Right renal pelvis (tissue), 4 donors: Measurements from ENCODE around the gene TTC22. TPM values are rescaled to one million over a fixed set of nuclear protein-coding genes. Genes with fewer than 3 reads are reported as not detected.

ENCODE experiments used
- DNase-seq, 4 donors: peaks; one replicate each; pipeline ENCODE4 v3.0.0-alpha.2; 2013; ENCODE audit warnings: low read depth in 4 of 4, low spot score in 3 of 4, missing footprints in 1 of 4
- polyA plus RNA-seq, 4 donors: library from polyadenylated mRNA; unstranded; fragments of 120-200 nt; gene quantifications; one replicate each; pipeline ENCODE4 v1.2.1, GENCODE V29; 2013; ENCODE audit not compliant: insufficient read length in 4 of 4

The TTC22 gene
- polyA plus RNA-seq, 4 donors = 5.0 to 7.0 (median 6.7) TPM

DNA sequence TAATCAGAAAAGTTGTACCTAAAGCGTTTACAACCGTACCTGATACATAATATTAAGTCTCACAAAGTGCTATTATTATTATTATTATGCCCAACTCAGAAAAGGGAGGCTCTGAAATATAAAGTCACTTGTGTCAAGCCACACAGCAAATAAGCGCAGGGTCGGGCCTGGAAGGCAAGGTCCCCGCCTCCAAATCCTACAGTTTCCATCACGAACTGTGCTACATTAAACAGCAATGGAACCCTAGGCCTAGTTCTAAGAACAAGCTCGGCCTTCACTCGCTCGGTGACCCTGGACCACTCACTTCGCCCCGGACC lies 37.3 kb downstream of the TTC22 start:
- DNase-seq = no peak

DNA sequence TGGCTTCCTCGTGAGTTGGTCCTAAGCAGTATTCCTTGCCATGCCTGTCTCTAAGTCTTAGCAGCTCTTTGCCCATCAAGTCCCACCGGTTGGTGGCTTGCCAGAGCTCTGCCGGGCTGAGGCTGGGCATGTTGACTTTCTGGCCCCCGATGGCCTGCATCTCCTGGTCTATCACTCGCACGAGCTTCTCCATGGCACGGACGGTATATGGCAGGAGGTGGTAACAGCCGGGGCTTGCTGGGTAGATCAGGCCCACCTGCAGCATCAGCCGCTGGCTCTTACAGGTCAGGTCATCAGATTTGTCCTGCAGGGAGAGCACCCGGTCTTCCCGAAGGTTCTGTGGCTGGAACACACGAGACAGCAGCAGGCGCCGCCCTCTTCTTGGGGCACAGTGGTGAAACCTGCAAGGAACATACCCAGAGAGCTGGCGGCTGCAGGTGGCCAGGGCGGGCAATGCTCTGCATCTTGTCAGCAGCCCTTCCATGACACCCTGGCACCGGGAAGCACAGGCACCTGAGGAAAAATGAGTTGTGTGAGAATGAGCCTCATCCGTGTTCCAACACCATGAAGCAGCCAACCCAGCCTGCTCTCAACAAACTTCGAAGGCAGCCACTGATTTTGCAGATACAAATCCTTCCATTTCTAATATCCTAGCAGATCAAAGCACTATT lies 42.3 kb downstream of the TTC22 start:
- DNase-seq = no peak

DNA sequence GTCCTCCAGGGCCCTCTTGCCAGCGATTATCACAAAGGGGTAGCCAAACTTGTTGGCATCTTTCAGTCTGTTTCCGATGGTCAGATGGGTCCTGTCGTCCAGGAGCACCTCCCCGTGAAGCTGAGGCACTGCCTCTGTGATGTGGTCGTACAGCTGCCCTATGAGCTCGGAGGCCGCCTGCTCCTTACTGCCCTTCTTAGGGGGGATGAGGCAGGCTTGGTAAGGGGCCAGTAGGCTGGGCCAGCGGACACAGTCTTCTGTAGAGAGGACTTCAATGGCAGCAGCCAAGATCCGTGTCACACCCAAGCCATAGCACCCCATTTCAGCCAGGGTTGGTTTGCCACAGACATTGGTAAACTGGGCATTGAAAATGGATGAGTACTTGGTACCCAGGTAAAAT lies 43.3 kb downstream of the TTC22 start:
- no peak for DNase-seq

DNA sequence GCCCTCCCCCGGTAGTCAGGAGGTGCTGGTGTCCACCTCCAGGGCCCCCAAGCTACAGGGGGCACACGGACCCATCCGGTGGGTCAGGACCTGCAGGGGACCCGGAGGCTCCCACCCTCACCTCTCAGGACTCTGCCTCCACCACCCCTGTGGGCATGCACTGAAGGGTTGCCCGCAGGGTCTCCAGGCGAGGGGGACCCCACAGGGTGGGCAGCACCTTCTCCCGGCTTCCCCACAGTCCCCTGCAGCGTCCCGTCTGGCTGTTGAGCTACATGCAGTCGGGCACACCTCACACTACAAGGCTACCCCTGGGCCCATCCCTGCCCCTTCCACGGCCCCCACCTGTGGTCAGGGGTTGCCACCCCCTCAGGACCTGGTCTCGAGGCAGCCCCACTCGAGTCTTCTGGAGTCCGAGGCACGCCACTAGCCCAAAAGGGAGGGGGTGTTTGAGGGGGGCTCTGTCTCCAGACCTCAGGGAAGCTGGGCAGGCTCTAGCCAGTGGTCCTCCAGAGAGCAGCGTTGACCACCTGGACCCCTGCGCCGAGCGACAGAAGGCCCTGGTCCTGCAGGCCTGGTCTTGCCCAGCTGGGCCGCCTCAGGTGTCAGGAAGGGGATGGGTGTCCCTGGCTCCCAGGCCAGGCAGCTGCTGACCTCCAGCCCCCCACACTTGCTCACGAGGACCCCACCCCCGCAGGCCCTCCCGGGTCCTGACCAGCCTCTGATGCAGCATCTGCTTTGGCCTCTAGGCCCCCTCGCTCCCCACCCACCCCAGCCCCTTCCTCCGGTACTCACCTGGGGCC lies 46.4 kb downstream of the TTC22 start:
- DNase-seq = no peak

DNA sequence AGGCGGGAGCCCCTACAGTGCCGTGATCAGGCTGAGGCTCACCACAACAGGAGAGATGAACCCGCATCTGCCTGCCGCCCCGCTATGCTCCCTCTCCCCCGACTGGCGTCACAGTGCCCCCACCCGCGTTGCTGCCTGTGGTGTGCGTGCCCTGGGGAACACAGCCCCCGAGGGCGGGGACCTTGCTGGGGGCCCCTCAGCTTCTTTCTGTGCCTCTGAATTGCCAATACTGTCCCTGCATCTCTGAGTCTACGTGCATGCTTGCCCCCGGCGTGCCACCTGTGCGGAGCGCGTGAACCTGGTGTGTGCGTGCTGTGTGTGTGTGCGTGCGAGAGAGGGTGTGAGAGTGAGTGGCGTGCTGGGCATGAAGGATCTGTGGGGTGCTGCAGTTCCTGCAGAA lies 47.1 kb downstream of the TTC22 start:
- no peak for DNase-seq

DNA sequence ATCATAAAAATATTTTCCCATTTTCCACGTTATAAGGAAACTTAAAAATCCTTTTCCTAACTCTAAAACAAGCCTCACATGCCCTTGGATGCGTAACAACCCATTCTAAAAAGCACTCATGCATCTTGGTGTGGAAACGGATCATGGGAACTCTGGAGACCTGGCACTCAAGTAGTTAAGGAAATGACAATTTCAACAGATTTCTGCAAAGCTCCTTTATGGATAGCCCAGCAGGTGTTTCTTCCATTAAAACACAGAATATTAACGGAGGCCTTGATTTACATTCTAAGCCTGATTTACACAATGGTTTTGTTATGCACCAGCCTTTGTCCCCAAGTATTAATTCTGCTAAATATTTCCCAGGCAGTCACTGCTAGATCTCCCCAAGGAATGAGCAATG lies 49.7 kb downstream of the TTC22 start:
- no peak for DNase-seq

DNA sequence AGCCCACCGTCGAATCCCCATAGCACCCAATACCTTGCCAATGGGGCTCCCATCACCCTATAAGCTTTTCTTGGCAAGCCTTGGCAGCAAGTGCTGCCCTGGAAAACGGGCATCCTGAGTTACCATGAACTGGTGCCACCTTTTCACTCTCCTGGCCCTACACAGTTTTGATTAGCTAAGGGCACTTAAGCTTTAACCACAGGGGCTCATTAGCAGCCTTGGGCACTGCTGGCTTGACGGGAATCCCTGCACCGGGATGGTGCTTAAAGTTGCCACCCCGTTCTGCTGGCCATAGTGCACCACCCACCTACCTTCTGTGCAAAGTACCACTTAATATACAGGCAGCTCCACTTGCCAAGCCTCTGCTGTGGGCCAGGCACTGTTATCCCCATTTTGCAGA lies 50.5 kb downstream of the TTC22 start:
- no peak for DNase-seq

DNA sequence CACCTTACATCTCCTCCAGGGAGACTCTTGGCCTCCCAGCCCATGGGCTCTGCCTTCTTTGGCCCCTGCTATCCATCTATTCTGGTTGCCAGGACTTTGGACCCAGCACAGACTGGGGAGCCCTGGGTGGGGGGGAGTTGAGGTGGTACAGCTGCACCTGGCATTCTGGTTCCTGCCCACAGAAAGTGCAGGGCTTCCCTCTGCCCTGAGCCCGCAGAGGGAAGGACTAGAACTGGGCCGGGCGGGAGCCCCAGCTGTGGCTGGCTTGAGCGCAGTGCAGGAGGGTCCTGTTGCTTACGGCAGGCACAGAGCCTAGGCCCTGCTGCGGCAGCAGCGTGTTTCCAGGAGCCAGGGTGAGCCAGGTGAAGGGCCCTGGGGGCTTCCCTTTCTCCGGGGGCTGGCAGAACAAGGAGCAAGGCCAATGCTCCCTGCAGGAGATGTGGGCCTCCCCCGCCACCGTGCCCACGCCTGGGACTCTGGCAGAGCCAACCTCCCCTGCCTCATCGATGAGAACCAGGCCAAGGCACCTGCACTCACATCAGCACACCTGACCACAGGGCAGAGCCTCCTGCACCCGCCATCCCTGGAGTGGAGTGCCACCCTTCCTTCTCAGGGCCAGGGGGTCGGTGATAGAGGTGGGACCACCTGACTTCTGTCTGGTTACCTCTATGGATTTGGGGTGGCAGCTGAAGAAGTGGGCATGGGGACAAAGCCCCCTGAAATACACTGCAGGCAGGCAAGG lies 52.9 kb downstream of the TTC22 start:
- DNase-seq = no peak

DNA sequence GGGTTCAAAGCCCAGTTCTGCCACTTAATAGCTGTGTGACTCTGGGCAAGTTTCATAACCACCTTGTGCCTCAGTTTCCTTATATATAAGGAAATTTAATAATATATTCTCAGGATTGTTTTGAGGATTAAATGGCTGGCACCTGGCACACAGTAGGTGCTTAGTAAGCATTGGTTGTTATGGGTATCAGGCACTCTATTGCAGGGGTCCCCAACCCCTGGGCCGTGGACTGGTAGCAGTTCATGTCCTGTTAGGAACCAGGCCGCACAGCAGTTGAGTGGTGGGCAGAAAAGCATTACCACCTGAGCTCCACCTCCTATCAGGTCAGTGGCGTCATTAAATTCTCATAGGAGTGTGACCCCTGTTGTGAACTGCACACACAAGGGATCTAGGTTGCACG lies 55.3 kb downstream of the TTC22 start:
- DNase-seq = no peak

DNA sequence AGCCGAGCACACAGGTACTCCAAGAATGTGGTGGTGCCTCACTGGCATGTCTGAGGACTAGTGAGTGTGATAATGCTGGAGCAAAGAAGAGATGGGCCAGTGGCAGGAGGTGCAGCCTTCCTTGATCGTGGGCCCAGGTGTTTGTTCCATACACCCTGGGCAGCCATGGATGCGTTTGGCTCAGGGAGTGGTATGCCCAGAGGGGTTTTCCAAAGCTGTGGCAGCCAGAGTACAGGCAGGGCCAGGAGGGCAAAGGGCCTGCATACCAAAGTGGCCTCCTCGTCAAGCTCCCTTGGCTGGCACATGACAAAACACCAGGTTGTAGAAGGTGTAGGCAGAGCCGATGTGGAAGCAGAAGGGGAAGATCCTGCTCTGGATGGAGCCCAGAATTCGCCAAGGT lies 55.8 kb downstream of the TTC22 start:
- no peak for DNase-seq

DNA sequence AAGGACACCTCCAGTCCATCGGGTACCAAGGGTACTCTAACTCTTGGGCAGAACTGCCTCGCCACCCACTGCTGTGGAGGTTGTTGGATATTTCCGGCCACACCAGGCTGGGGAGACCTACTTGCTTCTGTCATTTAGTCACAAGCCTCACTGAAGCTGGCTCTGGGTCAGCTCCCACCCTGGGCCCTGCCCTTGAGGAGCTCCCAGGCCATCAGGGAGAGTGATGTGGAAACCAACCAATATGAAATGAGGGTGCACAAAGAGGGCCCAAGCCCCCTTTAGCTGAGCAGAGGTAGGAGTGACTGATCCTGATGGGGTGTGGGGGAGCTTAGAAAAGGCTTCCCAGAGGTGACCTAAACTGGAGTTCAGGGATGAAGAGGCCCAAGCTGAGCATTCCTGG lies 56.4 kb downstream of the TTC22 start:
- DNase-seq = no peak

DNA sequence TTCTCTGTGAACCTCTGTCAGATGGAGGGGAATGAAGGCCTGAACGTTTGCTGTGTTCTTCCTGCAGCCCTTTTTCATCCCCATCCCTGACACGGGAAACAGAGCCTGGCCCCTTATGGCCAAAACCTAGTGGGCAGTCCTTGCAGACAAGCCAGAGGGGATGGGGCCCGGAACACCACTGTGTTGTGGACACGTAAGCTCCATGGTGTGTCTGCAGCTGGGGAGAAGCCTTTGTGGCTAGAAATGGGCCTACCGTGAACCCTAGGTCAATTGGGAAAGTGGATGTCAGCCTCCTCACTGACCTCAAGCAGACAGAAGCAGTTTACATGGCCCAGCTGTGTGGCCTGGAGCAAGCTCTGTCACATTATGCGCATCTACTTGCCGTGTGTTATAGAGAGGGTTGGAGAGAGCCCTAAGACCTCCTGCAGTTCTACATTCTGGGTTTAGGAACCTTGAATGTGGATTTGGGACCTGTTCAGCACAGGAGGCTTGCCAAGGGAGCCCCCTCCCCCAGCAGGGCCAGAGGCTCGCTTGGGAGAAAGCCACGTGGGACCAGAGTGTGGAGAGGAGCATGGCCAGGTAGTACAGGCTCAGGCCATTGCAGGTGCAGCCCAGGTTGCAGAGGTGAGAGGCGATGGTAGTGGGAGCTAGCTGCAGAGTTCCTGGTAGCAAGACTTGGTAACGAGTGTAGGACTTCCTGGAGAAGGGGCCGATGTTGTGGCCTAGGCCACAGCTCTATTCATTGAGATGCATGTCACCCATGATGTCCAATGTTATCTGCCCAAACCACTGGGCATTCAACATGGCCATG lies 57.5 kb downstream of the TTC22 start:
- no peak for DNase-seq

DNA sequence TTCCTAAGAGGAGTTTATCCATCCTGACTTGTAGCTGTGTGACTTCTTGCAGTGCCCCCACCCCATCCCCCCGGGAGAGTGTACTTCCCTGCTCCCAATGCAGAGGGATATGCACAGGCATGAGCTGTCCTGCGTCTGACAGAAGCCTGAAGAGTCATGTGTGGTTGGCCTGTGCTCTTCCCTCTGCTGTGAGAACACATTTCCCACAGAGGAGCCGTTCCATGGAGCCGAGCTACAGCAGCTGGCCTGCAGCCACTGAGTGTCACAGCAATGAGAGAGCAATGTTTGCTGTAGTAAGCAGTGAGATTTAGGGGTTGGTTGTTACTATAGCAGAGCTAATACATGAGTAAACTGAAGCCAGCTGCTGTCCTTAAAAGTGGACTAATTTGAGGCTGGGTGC lies 58.8 kb downstream of the TTC22 start:
- no peak for DNase-seq

DNA sequence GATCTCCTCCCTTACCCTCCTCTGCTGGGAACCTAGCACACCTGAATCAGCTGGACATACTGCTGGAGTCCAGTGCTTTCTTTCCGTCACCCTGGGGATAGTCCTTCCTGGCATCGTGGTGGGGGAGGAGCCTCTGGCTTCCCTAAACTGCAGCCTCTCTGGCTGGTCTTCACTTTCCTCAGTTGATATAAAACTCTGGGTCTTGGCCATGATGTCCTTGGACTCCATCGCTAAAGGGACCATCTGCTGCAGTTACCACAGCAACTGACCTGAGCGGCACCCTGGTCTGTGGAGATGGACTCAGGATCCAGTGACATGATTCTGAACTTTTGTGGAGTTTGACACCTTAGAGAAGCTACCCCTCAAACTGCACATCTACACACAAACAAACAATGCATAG lies 59.6 kb downstream of the TTC22 start:
- DNase-seq = no peak

DNA sequence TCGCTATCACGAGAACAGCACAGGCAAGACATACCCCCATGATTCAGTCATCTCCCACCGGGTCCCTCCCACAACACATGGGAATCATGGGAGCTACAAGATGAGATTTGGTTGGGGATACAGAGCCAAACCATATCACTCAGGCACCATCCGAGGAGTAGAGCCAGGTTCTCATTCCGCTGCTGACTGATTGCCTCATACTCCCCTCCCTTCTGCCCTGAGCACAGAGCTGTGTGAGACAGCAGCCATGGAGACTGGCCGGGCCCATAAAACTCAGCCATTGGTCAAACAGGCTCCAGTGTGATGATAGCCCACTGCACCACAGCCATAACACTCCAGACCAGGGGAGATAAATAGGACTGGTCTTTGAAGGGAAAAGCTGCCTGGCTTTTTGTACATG lies 62.9 kb downstream of the TTC22 start:
- DNase-seq = no peak

DNA sequence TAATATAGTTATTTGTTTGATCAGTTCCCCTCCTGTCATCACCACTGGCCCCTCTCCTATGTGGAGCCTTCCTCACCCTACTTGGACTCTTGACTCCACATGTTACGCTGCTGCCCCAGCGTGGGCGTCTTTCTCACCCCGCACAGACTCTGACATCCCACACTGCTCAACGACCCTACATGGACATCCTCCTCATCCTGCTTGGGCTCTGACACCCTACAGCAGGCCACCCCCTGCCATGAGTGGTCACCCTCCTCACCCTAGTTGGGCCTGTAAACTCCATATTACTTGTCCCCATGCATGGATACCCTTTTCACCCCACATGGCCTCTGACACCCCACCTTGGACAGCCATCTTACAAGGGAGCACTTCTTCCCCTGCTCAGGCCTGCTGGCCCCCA lies 64.4 kb downstream of the TTC22 start:
- DNase-seq = no peak

Other genes starting within 250 kb of the TTC22 start
- 10 to 100 TPM; 24.6 to 35.1 (median 31.8) TPM for gene FAM151A, start 177.8 kb downstream of the TTC22 start, polyA plus RNA-seq
- 1 to 10 TPM; 3.7 to 6.5 (median 4.7) TPM for gene MROH7, start 159.5 kb downstream of the TTC22 start, polyA plus RNA-seq
- 10 to 100 TPM; 30.1 to 36.9 (median 34.8) TPM for gene TTC4, start 85.5 kb downstream of the TTC22 start, polyA plus RNA-seq
- gene PARS2, start 36.8 kb downstream of the TTC22 start, polyA plus RNA-seq = 10 to 100 TPM; 11.1 to 11.4 (median 11.2) TPM
- gene DHCR24, start 85.9 kb upstream of the TTC22 start, polyA plus RNA-seq = 10 to 100 TPM; 72.1 to 92.3 (median 79.8) TPM
- 1 to 10 TPM; 1.2 to 1.8 (median 1.5) TPM for gene TMEM61, start 179.3 kb upstream of the TTC22 start, polyA plus RNA-seq
- 1 to 10 TPM; 4.2 to 5.7 (median 5.2) TPM for gene BSND, start 197.6 kb upstream of the TTC22 start, polyA plus RNA-seq
- 1 to 10 TPM; 1.4 to 2.3 (median 1.7) TPM for gene PCSK9, start 238.2 kb upstream of the TTC22 start, polyA plus RNA-seq